GM08714 (cell line): ENCODE data around the gene CFAP92.

ENCODE experiments used
- H3K4me3 ChIP-seq: fragments of 200-500 bp; sonication (Bioruptor generic); 2 replicates; pipeline ENCODE4 v1.5.1; 2014; ENCODE audit warnings: mild to moderate bottlenecking, low read length, inconsistent platforms
- ZNF274 ChIP-seq: IDR thresholded peaks from 2 replicates; pipeline ENCODE4 v1.6.1; 2012; ENCODE audit warnings: mild to moderate bottlenecking, low read depth, low read length

CFAP92 gene

DNA sequence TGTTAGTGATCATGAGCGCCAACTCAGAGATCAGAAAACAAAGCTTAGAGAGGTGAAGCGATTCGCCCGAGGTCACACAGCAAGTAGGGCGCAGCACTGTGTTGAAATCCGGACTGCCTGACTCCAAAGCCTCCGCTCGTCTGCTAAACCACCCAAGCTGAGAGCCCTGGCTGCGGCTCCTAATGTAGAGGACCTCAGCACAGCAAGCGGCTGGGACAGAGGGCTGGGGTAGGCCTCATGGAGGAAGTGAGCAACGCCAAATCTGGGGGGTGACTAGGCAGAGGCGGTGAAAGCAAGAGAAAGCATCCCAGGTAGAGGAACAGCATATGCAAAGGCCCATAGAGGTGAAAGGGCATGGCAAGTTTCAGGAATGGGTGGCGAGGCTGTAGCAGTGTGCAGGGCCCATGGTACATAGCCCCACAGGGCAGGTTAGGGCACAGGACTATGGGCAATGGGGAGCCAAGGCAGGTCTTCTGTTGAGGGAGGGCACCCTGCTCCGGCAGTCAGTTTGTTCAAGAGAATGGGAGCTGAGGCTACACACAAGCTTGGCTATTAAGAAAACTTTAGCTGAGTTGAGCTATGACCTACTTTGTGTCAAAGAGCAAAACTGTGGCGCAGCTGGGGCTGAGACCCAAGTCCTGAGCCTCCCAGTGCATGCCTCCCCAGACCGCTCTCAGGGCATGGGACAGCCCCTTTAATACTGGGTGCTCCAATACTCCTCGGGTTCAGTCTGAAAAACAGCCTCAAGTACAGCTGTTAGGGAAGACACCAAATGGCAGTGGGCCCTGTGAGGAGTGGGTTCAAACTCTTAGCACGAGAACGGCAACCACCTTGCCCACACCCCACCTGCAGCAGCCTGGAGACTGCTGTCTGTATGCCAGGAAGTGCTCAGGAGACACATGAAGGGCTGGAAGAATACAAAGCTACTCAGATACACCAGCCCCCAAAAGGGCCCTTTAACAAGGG, 988 bp upstream of the CFAP92 start:
- no peak for TF ChIP-seq ZNF274
- H3K4me3 ChIP-seq, result no peak overlapping the region

DNA sequence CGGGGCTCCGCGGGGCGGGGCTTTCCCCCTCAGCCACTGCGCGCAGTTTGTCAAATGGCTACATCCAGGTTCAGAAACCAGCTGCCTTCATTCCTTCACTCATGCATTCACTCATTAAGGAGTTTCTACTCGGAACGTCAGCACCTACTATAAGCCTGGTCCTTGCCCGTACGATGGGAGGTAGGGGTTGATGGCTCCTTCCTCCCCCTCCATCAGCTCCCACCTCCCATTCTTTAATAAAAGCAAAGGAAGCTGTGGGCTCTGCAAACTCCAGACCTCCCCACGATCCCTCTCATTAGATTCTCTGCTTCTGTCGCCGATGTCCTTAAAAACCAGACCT, 267 bp upstream of the CFAP92 start:
- TF ChIP-seq ZNF274, result no peak
- H3K4me3 ChIP-seq, result no peak overlapping the region; the same call in 1 of the 2 replicates

DNA sequence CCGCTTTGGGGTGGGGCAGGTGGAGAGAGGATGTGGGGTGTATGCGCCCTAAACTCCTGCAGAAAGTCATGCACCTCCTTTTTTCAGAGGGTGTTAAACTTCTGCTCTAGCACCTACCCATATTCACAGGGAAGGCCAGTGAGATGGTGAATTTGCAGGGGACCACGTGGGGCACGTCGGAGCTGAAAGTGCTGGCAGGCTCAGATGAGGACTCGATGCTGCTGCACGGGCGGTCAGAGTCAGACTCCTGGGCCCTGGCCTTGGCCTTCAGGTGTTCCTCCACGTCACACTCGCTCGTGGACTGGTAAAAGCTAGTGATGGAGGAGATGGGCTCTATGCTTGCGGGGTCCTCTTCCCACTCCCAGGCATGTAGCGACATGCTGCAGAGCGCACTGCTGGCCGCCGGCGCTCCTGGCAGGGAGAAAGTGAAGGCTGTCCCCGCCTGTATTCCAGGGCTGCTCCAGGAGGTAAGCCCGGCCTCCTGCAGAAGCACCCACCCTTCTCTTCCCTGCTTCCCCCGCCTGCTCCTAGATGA, 883 bp downstream of the CFAP92 start:
- H3K4me3 ChIP-seq, result no peak overlapping the region
- no peak for TF ChIP-seq ZNF274

DNA sequence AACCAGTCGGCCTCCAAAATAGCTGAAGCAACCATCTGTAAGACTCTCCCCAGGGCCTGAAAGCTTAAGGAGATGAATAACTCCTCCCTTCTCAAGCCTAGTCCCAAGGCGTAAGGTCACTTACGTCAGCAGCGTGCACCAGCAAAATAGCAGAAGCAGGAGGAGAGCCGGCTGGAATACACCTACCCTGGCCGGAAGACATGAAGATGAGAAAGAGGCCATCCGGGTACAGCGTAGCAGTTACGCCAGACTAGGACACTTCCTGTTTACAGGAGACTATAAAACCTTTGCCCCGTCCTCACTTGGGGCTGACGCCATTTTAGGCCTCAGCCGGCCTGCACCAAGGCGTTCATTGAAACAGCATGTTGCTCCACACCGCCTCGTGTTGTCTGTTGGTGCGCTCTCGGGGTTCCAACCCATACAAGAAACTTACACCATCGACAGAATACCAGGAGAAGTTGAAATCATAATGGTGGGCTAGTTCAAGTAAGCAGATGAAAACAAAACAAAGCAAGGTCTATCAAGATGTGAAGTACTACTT, 2.5 kb downstream of the CFAP92 start:
- H3K4me3 ChIP-seq, result no peak overlapping the region
- TF ChIP-seq ZNF274, result no peak

DNA sequence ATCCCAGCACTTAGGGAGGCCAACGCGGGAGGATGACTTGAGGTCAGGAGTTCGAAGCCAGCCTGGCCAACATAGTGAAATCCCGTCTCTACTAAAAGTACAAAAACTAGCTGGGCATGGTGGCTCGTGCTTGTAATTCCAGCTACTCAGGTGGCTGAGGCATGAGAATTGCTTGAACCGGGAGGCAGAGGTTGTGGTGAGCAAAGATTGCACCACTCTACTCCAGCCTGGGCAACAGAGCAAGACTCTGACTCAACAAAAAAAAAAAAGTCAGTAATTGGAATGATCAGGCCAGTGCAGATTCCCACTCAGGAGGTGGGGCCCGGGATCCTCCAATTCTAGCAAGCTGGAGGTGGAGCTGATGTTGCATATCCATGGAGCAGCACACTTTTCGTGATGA, 5.6 kb downstream of the CFAP92 start:
- H3K4me3 ChIP-seq, result no peak overlapping the region
- TF ChIP-seq ZNF274, result no peak

DNA sequence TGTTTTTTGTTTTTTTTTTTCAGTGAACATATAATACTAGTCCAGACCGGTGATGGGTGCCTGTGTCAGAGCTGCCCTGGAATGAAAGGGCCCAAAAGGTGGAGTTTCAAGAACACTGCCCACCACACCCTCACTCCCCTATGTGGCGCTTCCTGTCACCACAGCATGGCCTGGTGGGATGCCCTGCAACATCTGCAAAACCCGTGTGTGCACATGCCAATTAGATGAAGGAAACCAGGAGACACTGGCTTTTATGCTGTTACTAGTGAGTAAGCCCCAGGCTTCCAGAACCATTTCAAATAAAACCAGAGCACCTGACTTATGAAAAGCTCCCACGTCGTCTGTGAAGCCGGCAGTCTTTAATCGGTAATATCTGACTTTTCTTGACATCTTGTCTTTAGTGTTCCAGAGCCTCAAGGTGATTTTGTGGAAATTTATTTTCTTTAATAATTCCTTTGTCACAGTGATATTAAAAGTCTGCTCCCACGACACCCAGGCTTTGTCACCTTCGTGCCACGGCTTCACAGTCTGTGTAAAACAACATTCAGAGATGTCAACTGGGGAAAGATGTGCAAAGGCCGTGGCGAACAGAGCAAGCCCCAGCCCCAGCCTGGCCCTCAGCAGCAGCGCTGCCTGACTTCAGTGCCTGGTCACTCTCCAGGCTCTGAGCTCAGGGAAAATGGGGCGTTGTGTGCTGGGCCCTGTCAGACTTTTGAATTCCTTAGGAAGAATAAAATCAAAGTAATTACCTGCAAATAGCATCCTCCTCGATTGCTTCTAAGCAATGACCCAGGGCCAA, 6.4 kb downstream of the CFAP92 start:
- TF ChIP-seq ZNF274, result no peak
- H3K4me3 ChIP-seq, result no peak overlapping the region

DNA sequence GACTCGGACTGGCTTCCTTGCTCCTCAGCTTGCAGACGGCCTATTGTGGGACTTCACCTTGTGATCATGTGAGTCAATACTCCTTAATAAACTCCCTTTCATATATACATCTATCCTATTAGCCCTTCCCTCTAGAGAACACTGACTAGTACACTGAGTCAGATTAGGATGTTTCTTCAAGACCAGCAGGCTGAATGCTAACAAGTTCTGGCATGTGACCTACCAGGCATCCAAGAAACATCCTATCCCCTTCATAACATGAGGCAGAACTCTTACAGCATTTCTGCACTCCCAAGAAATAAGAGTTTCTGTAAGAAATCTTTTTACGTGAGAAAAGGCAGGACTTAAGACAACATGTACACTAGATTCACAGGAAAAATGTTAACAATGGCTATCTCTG, 9.3 kb downstream of the CFAP92 start:
- TF ChIP-seq ZNF274, result no peak
- no peak overlapping the region for H3K4me3 ChIP-seq

DNA sequence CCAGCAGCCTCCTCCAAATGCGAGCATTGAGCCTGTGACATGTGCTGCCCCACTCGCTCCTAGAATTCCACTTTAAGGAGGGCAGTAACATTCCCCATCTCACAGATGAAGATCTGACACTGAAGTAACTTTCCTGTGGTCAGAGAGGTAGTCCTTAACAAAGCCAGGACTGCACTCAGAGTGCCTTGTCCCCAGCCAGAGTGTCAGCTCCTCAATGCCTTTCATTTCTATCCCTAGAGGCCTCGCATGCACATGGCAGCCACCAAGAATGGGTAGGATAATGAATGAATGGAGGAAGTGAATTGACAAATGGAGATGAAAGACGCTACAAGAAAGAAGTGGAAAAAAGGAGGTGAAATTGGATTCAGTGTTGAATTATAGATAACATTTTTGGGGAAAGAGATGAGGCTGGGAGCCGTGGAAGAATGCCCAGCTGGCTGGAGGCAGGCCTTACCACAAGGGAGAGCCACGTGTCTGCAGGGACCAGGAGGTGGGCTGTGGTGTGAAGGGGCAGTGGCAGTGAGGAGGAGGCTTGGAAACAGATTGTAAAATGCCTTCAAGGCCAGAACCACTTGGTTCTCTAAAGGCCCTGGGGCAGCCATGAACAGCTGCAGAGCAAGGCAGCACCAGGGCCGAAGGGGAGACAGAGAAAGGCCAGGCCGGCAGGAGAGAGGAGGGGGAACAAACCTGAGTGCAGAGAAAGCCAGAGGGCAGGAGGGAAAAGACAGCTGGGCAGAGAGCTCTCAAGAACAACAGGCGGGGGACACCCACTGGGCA, 10.4 kb downstream of the CFAP92 start:
- TF ChIP-seq ZNF274, result no peak
- H3K4me3 ChIP-seq, result no peak overlapping the region

DNA sequence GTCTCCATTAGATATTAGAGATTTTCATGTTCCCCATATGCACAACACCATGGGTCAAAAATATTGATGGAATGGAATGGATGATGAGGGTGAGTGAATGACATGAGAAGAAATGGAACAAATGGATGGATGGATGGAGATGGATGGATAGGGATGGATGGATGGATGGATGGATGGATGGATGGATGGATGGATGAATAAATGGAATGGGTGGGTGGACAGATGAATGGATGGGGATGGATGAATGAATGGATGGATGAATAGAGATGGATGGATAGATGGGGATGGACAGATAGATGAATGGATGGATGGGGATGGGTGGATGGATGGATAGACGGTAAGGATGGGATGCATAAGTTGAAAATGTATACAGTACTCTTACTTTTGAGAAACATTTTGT, 18.6 kb downstream of the CFAP92 start:
- no peak for TF ChIP-seq ZNF274
- H3K4me3 ChIP-seq, result no peak overlapping the region

DNA sequence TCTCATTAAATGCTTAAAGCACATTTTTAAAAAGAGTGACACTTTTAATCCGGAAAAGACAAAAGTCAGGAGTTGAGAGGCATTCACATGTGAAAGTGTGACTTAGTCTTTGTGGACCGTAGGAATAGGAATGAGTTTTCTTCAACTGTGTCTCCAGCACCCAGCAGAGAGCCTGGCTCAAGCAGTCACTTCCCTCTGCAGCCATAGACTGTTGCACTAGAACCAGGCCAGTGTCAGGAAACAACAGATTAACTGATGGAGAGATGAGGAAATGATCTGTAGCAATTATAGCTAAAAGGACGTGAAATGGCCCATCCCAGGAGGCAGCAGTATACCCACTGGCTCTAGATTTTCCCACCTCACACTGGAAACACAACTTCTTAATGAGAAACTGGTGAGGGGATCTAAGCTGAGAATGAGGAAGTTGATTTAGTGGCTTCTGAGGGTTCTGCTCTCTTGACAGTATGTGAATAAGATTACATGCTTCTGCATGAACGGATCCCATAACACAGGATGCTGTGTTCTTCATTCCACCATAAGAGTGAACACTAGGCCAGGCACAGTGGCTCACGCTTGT, 19.8 kb downstream of the CFAP92 start:
- TF ChIP-seq ZNF274, result no peak
- no peak overlapping the region for H3K4me3 ChIP-seq

DNA sequence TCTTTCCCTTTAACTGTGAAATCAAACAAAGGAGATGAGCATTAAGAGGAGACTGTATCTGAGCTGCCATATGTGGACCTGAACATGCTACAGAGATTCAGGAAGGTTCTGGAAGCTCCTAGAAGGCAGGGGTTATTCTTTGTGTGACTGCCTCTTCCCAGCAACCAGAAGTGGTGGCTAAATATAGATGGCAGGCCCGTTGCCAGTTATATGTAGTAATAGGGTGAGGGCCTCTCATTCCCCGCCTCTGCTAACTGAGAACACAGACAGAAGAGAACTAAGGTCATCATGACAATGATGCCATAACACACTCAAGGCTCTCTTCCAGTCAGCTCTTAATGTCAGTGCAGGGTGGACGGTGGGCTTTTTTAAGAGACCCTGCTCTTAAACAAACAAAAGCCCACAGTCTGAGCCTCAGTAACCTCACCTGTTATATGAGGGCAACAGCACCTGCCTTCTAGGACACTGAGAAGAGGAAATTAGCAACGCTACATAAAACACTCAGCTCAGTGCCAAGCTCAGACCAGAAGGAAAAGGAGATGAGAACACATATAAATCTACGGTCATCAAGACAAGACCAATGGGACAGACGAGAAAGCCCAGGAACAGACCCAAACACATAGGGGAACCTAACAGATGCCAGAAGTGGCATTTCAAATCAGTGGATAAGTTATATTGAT, 22.3 kb downstream of the CFAP92 start:
- no peak overlapping the region for H3K4me3 ChIP-seq
- no peak for TF ChIP-seq ZNF274

DNA sequence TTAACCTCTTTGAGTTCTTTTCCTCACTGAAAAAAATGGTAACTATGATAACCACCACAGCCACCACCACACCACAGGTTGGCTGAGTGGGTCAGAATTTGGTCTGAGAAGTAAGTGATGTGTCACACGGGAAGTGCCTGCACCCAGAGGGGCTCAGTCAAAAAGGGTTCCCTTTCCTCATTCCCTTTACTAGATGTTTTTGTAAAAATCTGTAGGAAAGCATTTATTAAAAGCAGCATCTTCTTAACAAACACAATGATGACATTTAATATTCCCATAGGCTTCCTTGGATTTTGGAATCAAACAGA, 23.2 kb downstream of the CFAP92 start:
- TF ChIP-seq ZNF274, result no peak
- no peak overlapping the region for H3K4me3 ChIP-seq

DNA sequence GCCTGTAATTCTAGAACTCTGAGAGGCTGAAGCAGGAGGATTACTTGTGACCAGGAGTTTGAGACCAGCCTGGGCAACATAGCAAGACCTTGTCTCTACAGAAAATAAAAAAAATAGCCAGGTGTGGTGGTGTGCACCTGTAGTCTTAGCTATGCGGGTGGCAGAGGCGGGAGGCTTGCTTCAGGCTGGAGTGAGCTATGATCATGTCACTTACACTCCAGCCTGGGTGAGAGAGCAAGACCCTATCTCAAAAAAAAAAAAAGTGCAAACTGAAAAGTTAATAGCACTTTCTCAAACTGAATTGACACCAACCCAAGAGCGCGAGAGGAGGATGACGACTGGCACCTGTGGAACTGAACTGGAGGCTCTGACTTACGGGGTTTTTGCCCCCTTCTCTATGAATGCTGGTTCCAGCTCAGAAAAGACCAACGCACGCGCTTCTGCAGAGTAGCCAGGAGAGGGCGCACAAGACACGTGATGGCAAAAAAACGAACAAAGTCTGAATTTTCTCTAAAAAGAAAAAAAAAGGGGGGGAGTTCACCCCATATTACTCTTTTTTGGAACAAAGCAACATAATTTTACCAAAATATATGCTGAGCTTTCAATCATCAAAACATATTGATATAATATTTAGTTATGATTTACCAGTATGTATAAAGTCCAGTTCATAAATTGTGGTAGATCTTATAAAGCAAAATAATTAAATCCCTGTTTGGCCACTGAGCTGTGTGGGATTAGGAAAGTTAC, 23.7 kb downstream of the CFAP92 start:
- no peak overlapping the region for H3K4me3 ChIP-seq
- no peak for TF ChIP-seq ZNF274
